OCI-LY7 (cell line): ENCODE results near the gene IL17RE. TPM values are rescaled to one million over a fixed set of nuclear protein-coding genes. Genes with fewer than 3 reads are reported as not detected.

Experiments
- BruUV-seq: library from RNA; stranded (reverse); fragments of 400-500 nt; replicated peaks from 2 replicates; lab custom pipeline; 2021; lab: Mats Ljungman, UMichigan
- CTCF ChIA-PET: fragments of 300-600 bp; sonication (Branson Sonifier 250); formaldehyde crosslinking; loops from one replicate; lab custom pipeline; 2022; ENCODE audit warnings: antibody characterized with exemption; ENCODE audit not compliant: unreplicated experiment; lab: Charles Lee
- POLR2A ChIA-PET: fragments of 300-600 bp; sonication (Branson Sonifier 250); formaldehyde crosslinking; loops from one replicate; lab custom pipeline; 2022; ENCODE audit warnings: antibody characterized with exemption; lab: Charles Lee
- DNase-seq: peaks from one replicate; pipeline ENCODE4 v3.0.0-alpha.2; 2015; ENCODE audit warnings: low spot score
- H2AFZ ChIP-seq: fragments of 200-600 bp; sonication (generic), shearing (Covaris generic); 2 replicates; pipeline ENCODE4 v1.6.1; 2014; ENCODE audit warnings: mild to moderate bottlenecking, antibody characterized with exemption, low read length, moderate library complexity
- H3K27ac ChIP-seq: fragments of 200-600 bp; sonication (generic); 2 replicates; pipeline ENCODE4 v1.5.1; 2014; ENCODE audit warnings: mixed run types, low read depth, mild to moderate bottlenecking, moderate library complexity, low read length, inconsistent platforms; ENCODE audit not compliant: poor library complexity, severe bottlenecking
- H3K36me3 ChIP-seq: fragments of 200-600 bp; sonication (generic); 2 replicates; pipeline ENCODE4 v1.6.1; 2014; ENCODE audit warnings: mild to moderate bottlenecking, antibody characterized with exemption, low read length, moderate library complexity, mixed read lengths; ENCODE audit not compliant: insufficient read depth
- H3K4me1 ChIP-seq: fragments of 200-600 bp; sonication (generic); 2 replicates; pipeline ENCODE4 v1.5.1; 2014; ENCODE audit warnings: mild to moderate bottlenecking, low read length; ENCODE audit not compliant: insufficient read depth, poor library complexity, severe bottlenecking
- H3K4me2 ChIP-seq: fragments of 200-600 bp; sonication (generic); 2 replicates; pipeline ENCODE4 v1.6.1; 2014; ENCODE audit warnings: mild to moderate bottlenecking, low read length
- H3K4me3 ChIP-seq: fragments of 200-600 bp; sonication (generic); 2 replicates; pipeline ENCODE4 v1.5.1; 2014; ENCODE audit warnings: mild to moderate bottlenecking, low read depth, low read length; ENCODE audit not compliant: poor library complexity, severe bottlenecking
- H3K79me2 ChIP-seq: fragments of 200-600 bp; sonication (generic); 2 replicates; pipeline ENCODE4 v1.6.1; 2016; ENCODE audit warnings: low read depth, mild to moderate bottlenecking, low read length, moderate library complexity, mixed read lengths; ENCODE audit not compliant: insufficient read depth
- H3K9me2 ChIP-seq: fragments of 200-600 bp; sonication (generic); 2 replicates; pipeline ENCODE4 v1.6.1; 2016; ENCODE audit warnings: mild to moderate bottlenecking, low read length, mixed read lengths; ENCODE audit not compliant: insufficient read depth
- H3K9me3 ChIP-seq: fragments of 200-600 bp; sonication (generic); 2 replicates; pipeline ENCODE4 v1.6.1; 2014; ENCODE audit warnings: mild to moderate bottlenecking, mixed run types, low read length, mixed read lengths
- H4K20me1 ChIP-seq: fragments of 200-600 bp; sonication (generic); 2 replicates; pipeline ENCODE4 v1.6.1; 2014; ENCODE audit warnings: mild to moderate bottlenecking, antibody characterized with exemption, low read length, moderate library complexity, mixed read lengths; ENCODE audit not compliant: insufficient read depth
- CTCF ChIP-seq: fragments of 200-600 bp; sonication (generic); conservative IDR thresholded peaks from 2 replicates; pipeline ENCODE4 v1.5.1; 2014; ENCODE audit warnings: mild to moderate bottlenecking, antibody characterized with exemption, low read length, moderate library complexity, mixed read lengths
- EZH2phosphoT487 ChIP-seq: fragments of 200-600 bp; sonication (generic); IDR thresholded peaks from 2 replicates; pipeline ENCODE4 v1.6.1; 2018; ENCODE audit warnings: low read depth, borderline replicate concordance, mild to moderate bottlenecking, mixed run types, antibody characterized with exemption, low read length, moderate library complexity, mixed read lengths
- intact Hi-C: fragments of 100-400 bp; cut with micrococcal nuclease; formaldehyde crosslinking; loops from one replicate; pipeline ENCODE4 v1.10.0; 2022; ENCODE audit not compliant: unreplicated experiment
- total RNA-seq, 2 experiments: library from RNA; depleted of rRNA in 1 of 2; stranded (reverse); fragments of >200 nt in 1 of 2; shearing (Covaris generic) in 1 of 2; gene quantifications; 2 replicates each; pipeline ENCODE4 v1.2.3, GENCODE V29; 2014 to 2022

Gene IL17RE
- total RNA-seq, 2 experiments from 2014 or later, result 0.06 to 1.1 TPM

GRCh38 chr3:9940746-9941145, 38.1 kb downstream of the IL17RE start:
- Histone ChIP-seq H3K79me2 (no peaks in the 10 kb centered on the region), H3K9me3 (no peaks in the 10 kb centered on the region), H3K4me3 (no peak overlapping the region), H3K4me2 (no peak overlapping the region), H3K27ac (no peak overlapping the region), H3K36me3 (peaks cover 18% of the 10 kb centered on the region), H4K20me1 (no peaks in the 10 kb centered on the region), H3K9me2 (no peaks in the 10 kb centered on the region), H2AFZ (no peak overlapping the region), H3K4me1 (peaks cover under 1% of the 10 kb centered on the region)
- no TSS peak for BruUV-seq
- ChIA-PET POLR2A (no interaction called here), CTCF (no interaction called here)
- no peak for DNase-seq
- no peak for TF ChIP-seq CTCF
- TF ChIP-seq EZH2phosphoT487, result no peak
- intact Hi-C loops, result no loop called here

GRCh38 chr3:9942164-9942563, 39.5 kb downstream of the IL17RE start:
- no peak for DNase-seq
- H2AFZ ChIP-seq, result no peak overlapping the region
- no peaks in the 10 kb centered on the region for H3K9me2 ChIP-seq
- no peaks in the 10 kb centered on the region for H3K4me1 ChIP-seq
- H3K4me2 ChIP-seq, result no peak overlapping the region
- no TSS peak for BruUV-seq
- TF ChIP-seq CTCF, result no peak
- no peaks in the 10 kb centered on the region for H4K20me1 ChIP-seq
- peaks cover 11% of the 10 kb centered on the region for H3K36me3 ChIP-seq
- H3K27ac ChIP-seq, result no peak overlapping the region
- ChIA-PET CTCF (no interaction called here), POLR2A (interaction anchor here (1.5 kb wide), 1 partner anchor 11 kb away, joined by 4 read pairs; no protein-coding TSS in a partner anchor)
- no peaks in the 10 kb centered on the region for H3K79me2 ChIP-seq
- intact Hi-C loops, result no loop called here
- no peak overlapping the region for H3K4me3 ChIP-seq
- H3K9me3 ChIP-seq, result no peaks in the 10 kb centered on the region

- H3K9me2 ChIP-seq, result no peaks in the 10 kb centered on the region
- no peak overlapping the region for H2AFZ ChIP-seq
- no peak overlapping the region for H3K4me2 ChIP-seq
- intact Hi-C loops, result no loop called here
- POLR2A ChIA-PET, result interaction anchor here (1.5 kb wide), 1 partner anchor 11 kb away, joined by 4 read pairs; no protein-coding TSS in a partner anchor
- no peaks in the 10 kb centered on the region for H3K4me1 ChIP-seq
- no peak for DNase-seq
- no peak overlapping the region for H3K4me3 ChIP-seq
- CTCF ChIA-PET, result no interaction called here
- BruUV-seq, result no TSS peak
- H3K9me3 ChIP-seq, result no peaks in the 10 kb centered on the region
- TF ChIP-seq EZH2phosphoT487 (no peak), CTCF (no peak)
- H4K20me1 ChIP-seq, result no peaks in the 10 kb centered on the region
- peaks cover 6% of the 10 kb centered on the region for H3K36me3 ChIP-seq
- H3K27ac ChIP-seq, result no peak overlapping the region
- no peaks in the 10 kb centered on the region for H3K79me2 ChIP-seq
Observed at GRCh38 chr3:9942934-9943690, 40.5 kb downstream of the IL17RE start.
